GM19372 (cell line): ENCODE measurements around the gene FBXL13.
"Not testable (repeated sequence)": the region's sequence is repeated elsewhere in the genome, so short reads cannot be mapped to it uniquely, and the experiment has no call there.

Experiments used
- ATAC-seq: cut with Tn5 transposase; IDR thresholded peaks from one replicate; pipeline ENCODE4 v1.9.1; 2021; ENCODE audit warnings: mild to moderate bottlenecking, low read depth, moderate library complexity; ENCODE audit not compliant: unreplicated experiment

The FBXL13 gene

GRCh38 chr7:103031024-103031423 is 43.6 kb downstream of the FBXL13 start:
- ATAC-seq, result no peak

GRCh38 chr7:103025341-103025740 is 49.3 kb downstream of the FBXL13 start:
- no peak for ATAC-seq

- ATAC-seq, result not testable (repeated sequence)
These were observed 51.0 kb downstream of the FBXL13 start for GRCh38 chr7:103023578-103023977.

- ATAC-seq, result not testable (repeated sequence)
These were observed 53.1 kb downstream of the FBXL13 start for GRCh38 chr7:103021490-103021889.

- ATAC-seq, result not testable (repeated sequence)
These were observed 53.7 kb downstream of the FBXL13 start for GRCh38 chr7:103020876-103021275.

- ATAC-seq, result not testable (repeated sequence)
These were observed 56.3 kb downstream of the FBXL13 start for GRCh38 chr7:103018295-103018694.

GRCh38 chr7:103011650-103012049 is 62.9 kb downstream of the FBXL13 start:
- ATAC-seq, result no peak

- no peak for ATAC-seq
These were observed 64.4 kb downstream of the FBXL13 start for GRCh38 chr7:103010211-103010610.

GRCh38 chr7:103009466-103010185 is 65.0 kb downstream of the FBXL13 start:
- ATAC-seq, result no peak

- no peak for ATAC-seq
These were observed 71.6 kb downstream of the FBXL13 start for GRCh38 chr7:103003004-103003403.

- no peak for ATAC-seq
These were observed 73.4 kb downstream of the FBXL13 start for GRCh38 chr7:103001210-103001609.

GRCh38 chr7:102996957-102997356 is 77.6 kb downstream of the FBXL13 start:
- no peak for ATAC-seq

- not testable (repeated sequence) for ATAC-seq
These were observed 79.0 kb downstream of the FBXL13 start for GRCh38 chr7:102995609-102996008.

- no peak for ATAC-seq
These were observed 80.0 kb downstream of the FBXL13 start for GRCh38 chr7:102994567-102994966.

- ATAC-seq, result no peak
These were observed 80.9 kb downstream of the FBXL13 start for GRCh38 chr7:102993718-102994029.

- no peak for ATAC-seq
These were observed 81.5 kb downstream of the FBXL13 start for GRCh38 chr7:102992938-102993717.

- ATAC-seq, result no peak
These were observed 82.1 kb downstream of the FBXL13 start for GRCh38 chr7:102992509-102992937.

GRCh38 chr7:102991540-102992214 is 82.9 kb downstream of the FBXL13 start:
- ATAC-seq, result no peak

- ATAC-seq, result no peak
These were observed 83.5 kb downstream of the FBXL13 start for GRCh38 chr7:102991077-102991539.

GRCh38 chr7:102990642-102991041 is 84.0 kb downstream of the FBXL13 start:
- ATAC-seq, result no peak
